HepG2 (cell line): ENCODE measurements around the gene TOR4A. TPM values are rescaled to one million over a fixed set of nuclear protein-coding genes. Genes with fewer than 3 reads are reported as not detected.
A peak's percentile ranks its signal among the peaks of the same experiment; 100 is the strongest.

Experiments used
- AGO2 ChIP-seq: fragments of 200-400 bp; formaldehyde crosslinking; optimal IDR thresholded peaks from 2 replicates; pipeline ENCODE3; 2017; ENCODE audit warnings: mild to moderate bottlenecking, low read depth, low read length, moderate library complexity
- ATF5 ChIP-seq: sonication (generic); formaldehyde crosslinking; IDR thresholded peaks from 2 replicates; pipeline ENCODE4 v1.4.0; 2020; ENCODE audit warnings: mild to moderate bottlenecking, low read depth, missing genetic modification reagents
- BRCA1 ChIP-seq: sonication (generic); formaldehyde crosslinking; IDR thresholded peaks from 2 replicates; pipeline ENCODE4 v1.4.0; 2020; ENCODE audit warnings: missing genetic modification reagents
- CAMTA2 ChIP-seq: sonication (generic); formaldehyde crosslinking; IDR thresholded peaks from 2 replicates; pipeline ENCODE4 v1.4.0; 2020; ENCODE audit warnings: mild to moderate bottlenecking, missing genetic modification reagents, borderline replicate concordance
- CCAR2 ChIP-seq: fragments of 200-400 bp; formaldehyde crosslinking; optimal IDR thresholded peaks from 2 replicates; pipeline ENCODE3; 2018; ENCODE audit warnings: low read depth, mild to moderate bottlenecking, low read length, moderate library complexity
- IRF1 ChIP-seq: sonication (generic); formaldehyde crosslinking; IDR thresholded peaks from 2 replicates; pipeline ENCODE4 v1.4.0; 2020; ENCODE audit warnings: low read depth, mild to moderate bottlenecking, missing genetic modification reagents
- MAF1 ChIP-seq: sonication (generic); formaldehyde crosslinking; IDR thresholded peaks from 2 replicates; pipeline ENCODE4 v1.5.0; 2020; ENCODE audit warnings: missing genetic modification reagents, borderline replicate concordance
- MAFF ChIP-seq: IDR thresholded peaks from 2 replicates; pipeline ENCODE4 v1.6.1; 2011; ENCODE audit warnings: low read depth, low read length, improper control_type of control experiment
- NRL ChIP-seq: sonication (generic); formaldehyde crosslinking; IDR thresholded peaks from 2 replicates; pipeline ENCODE4 v1.5.0; 2020; ENCODE audit warnings: missing genetic modification reagents, mild to moderate bottlenecking, moderate library complexity, borderline replicate concordance
- ZBTB37 ChIP-seq: sonication (generic); formaldehyde crosslinking; IDR thresholded peaks from 2 replicates; pipeline ENCODE4 v1.4.0; 2020; ENCODE audit warnings: mild to moderate bottlenecking, missing genetic modification reagents
- ZNF232 ChIP-seq: sonication (generic); formaldehyde crosslinking; IDR thresholded peaks from 2 replicates; pipeline ENCODE4 v1.4.0; 2020; ENCODE audit warnings: missing genetic modification reagents, borderline replicate concordance
- ZNF326 ChIP-seq: sonication (generic); formaldehyde crosslinking; IDR thresholded peaks from 2 replicates; pipeline ENCODE4 v1.4.0; 2020; ENCODE audit warnings: missing genetic modification reagents, borderline replicate concordance
- ZNF383 ChIP-seq: sonication (generic); formaldehyde crosslinking; IDR thresholded peaks from 2 replicates; pipeline ENCODE4 v1.4.0; 2020; ENCODE audit warnings: missing genetic modification reagents, mild to moderate bottlenecking, borderline replicate concordance
- ZNF841 ChIP-seq: sonication (generic); formaldehyde crosslinking; IDR thresholded peaks from 2 replicates; pipeline ENCODE4 v1.8.1; 2023; ENCODE audit warnings: missing genetic modification reagents, borderline replicate concordance
- polyA plus RNA-seq, 8 experiments: library from polyadenylated mRNA; depleted of rRNA in 3 of 8; stranded (reverse) in 7 of 8; unstranded in 1 of 8; fragments of >200 nt; fragmentation: Illumina TruSeq in 4 of 8; extraction: Trizol in 4 of 8; gene quantifications; 2 replicates each; pipeline versions ENCODE4 v1.2.1 to v1.2.3, GENCODE V29; 2011 to 2016; ENCODE audit warnings: low read depth in 4 of 8, missing spikeins in 1 of 8, mixed read lengths in 1 of 8; ENCODE audit not compliant: insufficient read depth in 1 of 8
- total RNA-seq, 5 experiments: library from RNA; depleted of rRNA; stranded (reverse); fragments of >200 nt; fragmentation: Illumina TruSeq; extraction: Trizol; gene quantifications; 2 replicates each; pipeline ENCODE4 v1.2.3, GENCODE V29; 2016; ENCODE audit warnings: low read depth in 1 of 5
- TF ChIP-seq, protein P1 (sequence below): sonication (generic); formaldehyde crosslinking; IDR thresholded peaks from 2 replicates; pipeline ENCODE4 v1.8.0; 2022; ENCODE audit warnings: mild to moderate bottlenecking, missing genetic modification reagents, moderate library complexity
- TF ChIP-seq, protein P2 (sequence below): sonication (generic); formaldehyde crosslinking; IDR thresholded peaks from 2 replicates; pipeline ENCODE4 v1.5.0; 2020; ENCODE audit warnings: missing genetic modification reagents

The TOR4A gene
- total and polyA plus RNA-seq, 2 of the 13 experiments (the other 11 are each of a cell fraction or from before 2014, with no cell fraction given): 11.1 to 14.2 TPM

DNA sequence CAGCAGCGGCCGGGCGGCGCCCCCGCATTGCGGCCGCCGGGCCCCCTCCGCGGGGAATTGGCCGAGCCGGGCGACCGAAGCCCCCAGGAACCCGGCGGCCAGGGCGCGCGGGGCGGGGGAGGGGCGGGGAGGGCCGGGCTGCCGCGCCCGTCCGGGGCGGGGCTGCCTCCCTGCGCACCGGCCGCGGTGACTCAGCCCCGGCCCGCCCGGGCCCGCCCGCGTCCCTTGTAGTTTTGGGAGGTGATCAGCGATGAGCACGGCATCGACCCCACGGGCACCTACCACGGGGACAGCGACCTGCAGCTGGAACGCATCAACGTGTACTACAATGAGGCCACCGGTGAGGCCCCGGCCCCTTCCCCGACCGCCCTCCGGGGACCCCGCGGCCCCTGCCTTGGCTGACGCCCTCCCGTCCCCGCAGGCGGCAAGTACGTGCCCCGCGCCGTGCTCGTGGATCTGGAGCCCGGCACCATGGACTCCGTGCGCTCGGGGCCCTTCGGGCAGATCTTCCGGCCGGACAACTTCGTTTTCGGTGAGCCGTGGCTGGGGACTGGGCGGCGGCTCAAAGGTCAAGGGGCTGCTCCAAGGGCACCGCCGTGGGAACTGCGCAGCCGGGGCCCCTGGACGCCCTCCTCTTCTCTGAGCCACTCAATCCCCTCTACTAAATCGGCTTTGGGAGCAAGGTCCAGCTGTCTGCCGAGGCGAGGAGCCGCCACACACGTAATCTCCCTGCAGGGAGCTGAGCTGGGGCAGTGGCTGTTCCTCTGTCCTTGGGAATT lies 35.8 kb upstream of the TOR4A start (continued):
- TF ChIP-seq CAMTA2 (peak; percentile 63; the same call in 1 of the 2 replicates), NRL (no peak), IRF1 (CRISPR knock-in tag) (no peak), ATF5 (CRISPR knock-in tag) (0 out of 2 replicates have a peak, but pooled peaks have one; percentile 33), MAFF (no peak), ZNF841 (CRISPR knock-in tag) (no peak; the same call in 1 of the 2 replicates), BRCA1 (no peak), ZNF232 (CRISPR knock-in tag) (no peak), ZBTB37 (no peak), AGO2 (peak; percentile 99), MAF1 (CRISPR knock-in tag) (no peak), CCAR2 (no peak), ZNF326 (CRISPR knock-in tag) (no peak), ZNF383 (CRISPR knock-in tag) (no peak)
- TF ChIP-seq, protein P1, sequence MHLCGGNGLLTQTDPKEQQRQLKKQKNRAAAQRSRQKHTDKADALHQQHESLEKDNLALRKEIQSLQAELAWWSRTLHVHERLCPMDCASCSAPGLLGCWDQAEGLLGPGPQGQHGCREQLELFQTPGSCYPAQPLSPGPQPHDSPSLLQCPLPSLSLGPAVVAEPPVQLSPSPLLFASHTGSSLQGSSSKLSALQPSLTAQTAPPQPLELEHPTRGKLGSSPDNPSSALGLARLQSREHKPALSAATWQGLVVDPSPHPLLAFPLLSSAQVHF (CRISPR knock-in tag): no peak
- TF ChIP-seq, protein P2, sequence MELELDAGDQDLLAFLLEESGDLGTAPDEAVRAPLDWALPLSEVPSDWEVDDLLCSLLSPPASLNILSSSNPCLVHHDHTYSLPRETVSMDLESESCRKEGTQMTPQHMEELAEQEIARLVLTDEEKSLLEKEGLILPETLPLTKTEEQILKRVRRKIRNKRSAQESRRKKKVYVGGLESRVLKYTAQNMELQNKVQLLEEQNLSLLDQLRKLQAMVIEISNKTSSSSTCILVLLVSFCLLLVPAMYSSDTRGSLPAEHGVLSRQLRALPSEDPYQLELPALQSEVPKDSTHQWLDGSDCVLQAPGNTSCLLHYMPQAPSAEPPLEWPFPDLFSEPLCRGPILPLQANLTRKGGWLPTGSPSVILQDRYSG: no peak
